Activated CD8-positive, alpha-beta memory T cell treated with anti-CD3 and anti-CD28 coated beads, Interleukin-2, amount 50 U/mL, for 24 hours (primary cell): ENCODE measurements around the gene ZYG11B.
A peak's percentile ranks its signal among the peaks of the same experiment; 100 is the strongest.
"Not testable (repeated sequence)": the region's sequence is repeated elsewhere in the genome, so short reads cannot be mapped to it uniquely, and the experiment has no call there.

Experiments
- DNase-seq: peaks from one replicate; pipeline ENCODE4 v3.0.0-alpha.2; 2020; ENCODE audit errors: extremely low read depth

ZYG11B gene

GRCh38 chr1:52726265-52727113 is at the start of gene ZYG11B:
Gene ZYG11B (plus strand): TSS chr1:52726453. CDS start chr1:52726654, 201 bp downstream.
- DNase-seq = peak; percentile 57

- DNase-seq = no peak
Measured at GRCh38 chr1:52677076-52677806, 49.0 kb upstream of the ZYG11B start.

GRCh38 chr1:52679048-52679447 is 47.2 kb upstream of the ZYG11B start:
- DNase-seq = no peak

- no peak for DNase-seq
Measured at GRCh38 chr1:52679498-52679897, 46.8 kb upstream of the ZYG11B start.

GRCh38 chr1:52680353-52680752 is 45.9 kb upstream of the ZYG11B start:
- no peak for DNase-seq

GRCh38 chr1:52681136-52681535 is 45.1 kb upstream of the ZYG11B start:
- DNase-seq = no peak

GRCh38 chr1:52683367-52683940 is 42.8 kb upstream of the ZYG11B start:
- DNase-seq = no peak

GRCh38 chr1:52684545-52684944 is 41.7 kb upstream of the ZYG11B start:
- no peak for DNase-seq

GRCh38 chr1:52686261-52686751 is 39.9 kb upstream of the ZYG11B start:
- peak; percentile 38 for DNase-seq

GRCh38 chr1:52686830-52687229 is 39.4 kb upstream of the ZYG11B start:
- DNase-seq = no peak

- DNase-seq = no peak
Measured at GRCh38 chr1:52691821-52692220, 34.4 kb upstream of the ZYG11B start.

- no peak for DNase-seq
Measured at GRCh38 chr1:52692697-52693096, 33.6 kb upstream of the ZYG11B start.

GRCh38 chr1:52693351-52693750 is 32.9 kb upstream of the ZYG11B start:
- not testable (repeated sequence) for DNase-seq

- DNase-seq = no peak
Measured at GRCh38 chr1:52693843-52694242, 32.4 kb upstream of the ZYG11B start.

- no peak for DNase-seq
Measured at GRCh38 chr1:52695627-52696026, 30.6 kb upstream of the ZYG11B start.

- peak; percentile 17 for DNase-seq
Measured at GRCh38 chr1:52697795-52698674, 28.2 kb upstream of the ZYG11B start, which contains the start of gene COA7. Gene COA7 (minus strand): TSS chr1:52698347. CDS start chr1:52698326, 21 bp downstream.

- DNase-seq = peak; percentile 59
Measured at GRCh38 chr1:52702886-52703787, 23.1 kb upstream of the ZYG11B start.

GRCh38 chr1:52706136-52706670 is 20.1 kb upstream of the ZYG11B start:
- no peak for DNase-seq

- DNase-seq = no peak
Measured at GRCh38 chr1:52706941-52707926, 19.0 kb upstream of the ZYG11B start.
